22Rv1 (cell line): ENCODE results near the gene TLCD5.

Experiments
- H3K27ac ChIP-seq: fragments of 450-650 bp; 2 replicates; pipeline ENCODE4 v1.5.1; 2017
- ZFX ChIP-seq: fragments of 450-650 bp; IDR thresholded peaks from 2 replicates; pipeline ENCODE4 v1.6.1; 2017; ENCODE audit warnings: antibody characterized with exemption, borderline replicate concordance
- TF ChIP-seq, protein P1 (sequence below): fragments of 450-650 bp; IDR thresholded peaks from 2 replicates; pipeline ENCODE4 v1.5.1; 2017; ENCODE audit warnings: mild to moderate bottlenecking

The TLCD5 gene

DNA sequence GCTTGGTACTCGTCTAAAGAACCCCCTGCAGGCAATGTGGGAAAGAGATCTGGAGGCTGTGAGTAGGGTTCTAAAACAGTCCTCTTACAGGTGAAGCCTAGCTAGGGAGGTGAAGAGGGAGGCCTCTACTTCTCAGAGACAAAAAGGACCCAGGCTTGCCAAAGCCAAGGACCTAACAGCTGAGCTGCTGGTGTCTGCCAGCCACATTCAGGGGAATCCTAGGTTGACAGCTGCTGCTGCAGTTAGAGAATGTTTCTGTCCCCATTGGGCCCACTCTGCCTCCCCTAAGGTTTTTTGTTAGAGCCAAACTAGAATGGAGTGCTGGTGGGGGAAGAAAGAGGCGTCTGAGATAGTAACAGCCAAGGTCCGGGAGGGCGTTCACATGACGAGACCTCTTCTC is 26.6 kb upstream of the TLCD5 start:
- H3K27ac ChIP-seq = no peak overlapping the region
- no peak for TF ChIP-seq ZFX
- TF ChIP-seq, protein P1, sequence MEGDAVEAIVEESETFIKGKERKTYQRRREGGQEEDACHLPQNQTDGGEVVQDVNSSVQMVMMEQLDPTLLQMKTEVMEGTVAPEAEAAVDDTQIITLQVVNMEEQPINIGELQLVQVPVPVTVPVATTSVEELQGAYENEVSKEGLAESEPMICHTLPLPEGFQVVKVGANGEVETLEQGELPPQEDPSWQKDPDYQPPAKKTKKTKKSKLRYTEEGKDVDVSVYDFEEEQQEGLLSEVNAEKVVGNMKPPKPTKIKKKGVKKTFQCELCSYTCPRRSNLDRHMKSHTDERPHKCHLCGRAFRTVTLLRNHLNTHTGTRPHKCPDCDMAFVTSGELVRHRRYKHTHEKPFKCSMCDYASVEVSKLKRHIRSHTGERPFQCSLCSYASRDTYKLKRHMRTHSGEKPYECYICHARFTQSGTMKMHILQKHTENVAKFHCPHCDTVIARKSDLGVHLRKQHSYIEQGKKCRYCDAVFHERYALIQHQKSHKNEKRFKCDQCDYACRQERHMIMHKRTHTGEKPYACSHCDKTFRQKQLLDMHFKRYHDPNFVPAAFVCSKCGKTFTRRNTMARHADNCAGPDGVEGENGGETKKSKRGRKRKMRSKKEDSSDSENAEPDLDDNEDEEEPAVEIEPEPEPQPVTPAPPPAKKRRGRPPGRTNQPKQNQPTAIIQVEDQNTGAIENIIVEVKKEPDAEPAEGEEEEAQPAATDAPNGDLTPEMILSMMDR = no peak

DNA sequence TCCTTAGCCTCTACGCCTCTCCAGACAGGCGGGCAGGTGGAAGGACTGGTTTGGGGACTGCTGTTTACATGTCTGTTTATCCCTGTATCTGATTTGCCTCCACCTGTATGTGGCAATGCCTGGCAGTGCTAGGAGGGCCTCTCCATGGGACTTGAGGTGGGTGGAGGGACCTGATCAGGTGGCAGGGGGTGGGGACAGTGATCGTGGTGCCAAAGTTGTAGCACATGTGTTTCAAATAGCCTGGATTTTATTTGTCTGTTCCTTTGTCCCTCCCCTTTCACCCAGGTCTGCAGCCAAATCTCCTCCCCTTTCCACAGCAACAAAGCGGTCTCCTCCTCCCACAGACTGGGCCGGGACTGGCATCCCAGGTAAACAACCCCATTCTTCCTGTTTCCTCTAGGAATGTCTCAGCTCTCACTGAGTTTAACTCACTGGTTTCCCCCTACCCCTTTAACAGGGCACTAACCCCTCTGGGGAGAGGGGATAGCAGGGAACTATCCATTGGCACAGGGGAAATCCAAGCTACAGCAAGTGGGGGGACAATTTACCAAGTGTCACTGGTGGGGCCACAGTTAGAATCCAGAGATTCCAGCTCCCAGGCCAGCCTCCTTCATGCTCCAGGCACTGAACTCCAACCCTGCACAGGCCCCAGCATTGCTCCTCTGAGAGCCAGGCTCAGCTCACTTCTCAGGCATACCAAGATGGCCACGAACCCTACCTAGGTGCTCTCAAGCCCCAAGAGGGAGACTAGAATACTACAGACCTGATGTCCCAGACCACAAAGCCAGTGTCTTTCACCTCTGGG is 22.9 kb upstream of the TLCD5 start:
- H3K27ac ChIP-seq = peak overlapping the region; percentile 68
- no peak for TF ChIP-seq ZFX
- TF ChIP-seq, protein P1 = no peak

DNA sequence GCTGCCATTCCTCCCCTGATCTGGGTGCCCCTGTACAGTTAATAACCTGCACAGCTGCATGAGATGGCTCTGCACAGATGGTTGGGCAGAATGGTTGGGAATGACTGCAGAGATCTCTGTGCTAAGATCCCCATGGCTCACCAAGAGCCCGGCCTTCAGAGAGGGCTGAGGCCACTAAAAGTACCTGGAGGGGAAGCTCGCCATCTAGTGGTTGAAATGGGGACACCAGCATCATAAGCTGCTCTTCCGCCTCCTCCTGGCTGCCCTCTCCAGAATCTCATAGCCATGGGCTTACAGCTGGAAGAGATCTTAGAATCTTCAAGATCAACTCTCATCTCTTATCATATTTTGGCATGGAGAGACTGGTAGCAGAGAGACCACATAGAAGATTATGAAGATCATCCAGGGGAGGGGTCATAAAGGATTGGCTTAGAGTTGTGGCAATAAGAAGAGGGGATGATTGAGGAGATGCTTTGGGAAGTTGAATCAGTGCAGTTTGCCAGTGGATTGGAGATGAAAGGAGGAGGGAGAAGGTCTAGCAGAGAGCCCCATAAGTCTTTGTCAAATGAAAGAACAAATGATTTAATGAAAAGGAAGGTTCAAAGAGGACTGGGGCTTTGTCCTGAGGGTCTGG is 22.0 kb upstream of the TLCD5 start:
- TF ChIP-seq, protein P1 = peak; percentile 97
- no peak for TF ChIP-seq ZFX
- peak overlapping the region; percentile 68 for H3K27ac ChIP-seq

DNA sequence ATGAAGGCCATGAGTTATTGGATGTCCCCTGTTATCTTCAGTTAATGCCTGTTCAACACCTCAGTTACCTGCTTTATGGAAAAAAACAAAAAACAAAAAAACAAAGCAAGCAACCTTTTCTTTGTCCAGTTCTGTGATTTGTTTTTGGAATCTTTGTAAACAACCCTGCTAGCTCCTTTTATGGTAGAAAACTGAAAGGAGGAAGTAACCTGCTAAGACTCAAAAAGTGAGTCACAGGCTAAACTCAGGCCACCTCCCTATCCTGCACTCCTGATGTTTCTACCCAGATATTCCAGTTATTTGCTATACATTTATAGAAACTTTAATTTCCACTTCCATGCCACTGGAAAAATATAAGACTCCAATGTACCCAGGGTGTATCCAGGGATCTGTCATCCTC is 20.6 kb upstream of the TLCD5 start:
- H3K27ac ChIP-seq = no peak overlapping the region
- TF ChIP-seq, protein P1 = no peak
- TF ChIP-seq ZFX = no peak

DNA sequence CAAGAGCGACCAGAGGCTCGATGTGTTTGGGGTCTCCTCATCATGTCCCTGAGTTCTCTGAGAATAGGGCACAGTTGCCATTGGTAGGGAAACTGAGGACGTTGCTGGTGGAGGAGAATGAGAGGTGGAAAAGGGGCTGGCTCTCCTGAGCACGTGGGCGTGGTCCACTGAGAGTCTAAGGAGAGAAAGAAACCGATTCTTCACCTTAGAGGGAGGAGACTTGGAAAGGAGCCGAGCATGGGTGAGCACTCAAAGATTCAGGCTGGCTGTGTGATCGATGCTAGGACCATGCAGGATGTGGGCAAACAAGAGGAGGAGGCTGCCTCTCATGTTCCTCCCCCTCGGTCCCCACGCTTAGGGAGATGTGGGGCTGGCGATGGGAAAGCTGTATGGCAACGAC is 19.8 kb upstream of the TLCD5 start:
- TF ChIP-seq ZFX = no peak
- TF ChIP-seq, protein P1 = no peak
- no peak overlapping the region for H3K27ac ChIP-seq

DNA sequence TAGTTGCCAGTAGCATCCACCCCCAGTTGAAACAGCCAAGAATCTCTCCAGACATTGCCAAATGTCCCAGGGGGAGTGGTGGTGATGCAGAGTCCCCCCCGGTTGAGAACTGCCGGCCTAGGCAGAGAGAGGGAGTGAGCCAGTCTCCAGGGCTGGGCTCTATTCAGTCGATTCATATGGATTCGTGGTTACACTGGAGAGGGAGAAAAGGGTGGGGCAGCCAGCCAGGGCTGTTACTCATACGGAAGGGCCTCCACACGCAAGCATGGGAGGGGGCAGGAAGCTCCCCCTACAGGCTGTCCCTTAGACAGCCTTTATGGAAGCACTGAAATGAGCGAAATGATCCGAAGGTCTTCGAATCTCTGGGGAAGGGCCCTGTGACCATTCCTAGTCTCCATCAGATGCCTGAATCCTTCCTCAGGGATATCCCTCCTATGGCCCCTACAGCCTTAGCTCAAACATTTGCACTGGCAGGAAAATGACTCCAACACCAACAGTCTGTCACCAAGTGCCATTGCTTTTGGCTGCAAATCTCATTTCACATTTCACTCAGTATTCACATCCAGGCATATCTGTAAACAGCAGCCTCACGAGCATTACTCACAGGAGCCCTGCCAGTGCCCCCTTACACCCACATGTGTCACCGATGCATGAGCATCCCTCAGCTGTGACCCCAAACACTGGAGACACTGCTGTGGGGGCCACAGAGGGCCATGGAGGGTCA is 18.4 kb upstream of the TLCD5 start:
- TF ChIP-seq, protein P1 = no peak
- no peak overlapping the region for H3K27ac ChIP-seq

DNA sequence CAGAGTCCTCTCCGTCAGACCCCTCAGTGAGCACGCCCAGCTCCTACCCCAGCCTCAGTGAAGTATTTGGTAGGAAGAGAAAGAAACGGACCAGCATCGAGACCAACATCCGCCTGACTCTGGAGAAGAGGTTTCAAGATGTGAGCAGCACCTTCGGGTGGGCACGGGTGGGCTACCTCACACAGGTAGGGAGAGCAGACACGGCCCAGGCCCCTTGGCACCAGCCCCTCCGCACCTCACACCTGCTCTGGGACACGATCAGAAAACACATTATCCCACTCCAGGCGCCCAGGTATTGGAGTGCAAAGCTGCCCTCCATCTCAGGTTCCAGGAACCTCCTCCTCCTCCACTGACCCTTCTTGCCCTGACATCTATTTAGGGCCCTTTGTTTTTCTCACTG is 17.6 kb upstream of the TLCD5 start:
- H3K27ac ChIP-seq = no peak overlapping the region
- TF ChIP-seq ZFX = no peak
- TF ChIP-seq, protein P1 = no peak
